Activated CD4-positive, alpha-beta T cell treated with anti-CD3 and anti-CD28 coated beads for 48 hours (primary cell): ENCODE measurements around the gene LRRC10B.
A peak's percentile ranks its signal among the peaks of the same experiment; 100 is the strongest.

ENCODE experiments used
- DNase-seq: peaks from one replicate; pipeline ENCODE4 v3.0.0-alpha.2; 2020

Gene LRRC10B

GRCh38 chr11:61487342-61488025 lies 21.1 kb upstream of the LRRC10B start:
- DNase-seq = no peak

- no peak for DNase-seq
Observed at GRCh38 chr11:61488651-61489291, 19.8 kb upstream of the LRRC10B start.

GRCh38 chr11:61489833-61490721 lies 18.5 kb upstream of the LRRC10B start:
- DNase-seq = no peak

GRCh38 chr11:61491736-61492395 lies 16.7 kb upstream of the LRRC10B start:
- DNase-seq = no peak

GRCh38 chr11:61494381-61494961 lies 14.1 kb upstream of the LRRC10B start:
- no peak for DNase-seq

- DNase-seq = no peak
Observed at GRCh38 chr11:61495801-61496601, 12.5 kb upstream of the LRRC10B start.

GRCh38 chr11:61496602-61497400 lies 11.7 kb upstream of the LRRC10B start:
- DNase-seq = no peak

GRCh38 chr11:61497473-61497872 lies 11.1 kb upstream of the LRRC10B start:
- no peak for DNase-seq

- DNase-seq = no peak
Observed at GRCh38 chr11:61497876-61498275, 10.7 kb upstream of the LRRC10B start.

- DNase-seq = no peak
Observed at GRCh38 chr11:61498767-61499341, 9.7 kb upstream of the LRRC10B start.

GRCh38 chr11:61499816-61500491 lies 8.6 kb upstream of the LRRC10B start:
- no peak for DNase-seq

- no peak for DNase-seq
Observed at GRCh38 chr11:61502522-61502921, 6.0 kb upstream of the LRRC10B start.

- DNase-seq = no peak
Observed at GRCh38 chr11:61503135-61503770, 5.3 kb upstream of the LRRC10B start.

GRCh38 chr11:61505106-61505505 lies 3.4 kb upstream of the LRRC10B start:
- no peak for DNase-seq

GRCh38 chr11:61505640-61506155 lies 2.9 kb upstream of the LRRC10B start:
- no peak for DNase-seq

GRCh38 chr11:61507012-61507768 lies 1.4 kb upstream of the LRRC10B start:
- DNase-seq = no peak

- peak; percentile 82 for DNase-seq
Observed at GRCh38 chr11:61509043-61510029, 787 bp downstream of the LRRC10B start.
